Measurements from ENCODE around the gene PIGQ. TPM values are rescaled to one million over a fixed set of nuclear protein-coding genes. Genes with fewer than 3 reads are reported as not detected.

PIGQ gene
- total and polyA plus RNA-seq, 2 donors (not counting 1 experiment from before 2014, with no cell fraction given), result 11.2 to 22.3 TPM

DNA sequence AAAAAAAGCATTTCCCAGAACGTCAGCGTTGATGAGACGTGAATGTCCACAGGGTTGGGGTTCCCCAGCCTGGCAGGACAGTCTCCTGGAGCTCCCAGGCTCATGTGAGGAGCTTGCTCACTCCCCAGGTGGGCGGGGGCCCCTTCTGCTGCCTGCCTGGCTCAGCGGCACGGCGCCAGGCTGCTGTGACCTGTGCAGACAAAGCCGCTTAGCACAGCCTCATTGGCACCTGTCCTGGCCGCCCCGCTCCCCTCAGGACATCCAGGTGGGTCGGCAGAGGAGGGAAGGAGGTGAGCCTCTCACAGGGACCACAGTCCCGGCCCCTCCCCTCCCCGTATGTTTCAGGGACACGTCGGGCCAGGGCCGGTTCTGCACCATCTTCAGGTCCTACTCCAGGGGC lies 48.1 kb downstream of the PIGQ start:
- Histone ChIP-seq H3K4me3 (replicated peaks in 1 of 4; ENCODE audit: control extremely low read depth in 1 of 4, insufficient read depth in 1 of 4, low read depth in 3 of 4, low read length in 4 of 4) (no peak overlapping the region), H3K9me3 (ENCODE audit: control insufficient read depth, insufficient read depth, low read depth, low read length) (no peaks in the 10 kb centered on the region), H3K36me3 (ENCODE audit: control insufficient read depth, insufficient read depth, low read length) (no peaks in the 10 kb centered on the region), H2AFZ (ENCODE audit: low read length) (no peak overlapping the region), H3K27me3 (ENCODE audit: control insufficient read depth, insufficient read depth, low read length) (no peaks in the 10 kb centered on the region), H3K79me2 (ENCODE audit: control insufficient read depth, insufficient read depth, low read length) (no peaks in the 10 kb centered on the region), H3K27ac (ENCODE audit: insufficient read depth, low read length) (no peak overlapping the region), H3K4me2 (ENCODE audit: extremely low read depth, insufficient read depth, low read length) (no peak overlapping the region), H4K20me1 (ENCODE audit: control insufficient read depth, extremely low read depth, insufficient read depth, low read length) (no peaks in the 10 kb centered on the region), H3K9ac (ENCODE audit: insufficient read depth, low read length) (no peak overlapping the region), H3K4me1 (ENCODE audit: control insufficient read depth, extremely low read depth, insufficient read depth, low read length) (peaks cover 6% of the 10 kb centered on the region)
- no peak for DNase-seq (ENCODE audit: low read depth in 2 of 2)
- TF ChIP-seq, protein P1, sequence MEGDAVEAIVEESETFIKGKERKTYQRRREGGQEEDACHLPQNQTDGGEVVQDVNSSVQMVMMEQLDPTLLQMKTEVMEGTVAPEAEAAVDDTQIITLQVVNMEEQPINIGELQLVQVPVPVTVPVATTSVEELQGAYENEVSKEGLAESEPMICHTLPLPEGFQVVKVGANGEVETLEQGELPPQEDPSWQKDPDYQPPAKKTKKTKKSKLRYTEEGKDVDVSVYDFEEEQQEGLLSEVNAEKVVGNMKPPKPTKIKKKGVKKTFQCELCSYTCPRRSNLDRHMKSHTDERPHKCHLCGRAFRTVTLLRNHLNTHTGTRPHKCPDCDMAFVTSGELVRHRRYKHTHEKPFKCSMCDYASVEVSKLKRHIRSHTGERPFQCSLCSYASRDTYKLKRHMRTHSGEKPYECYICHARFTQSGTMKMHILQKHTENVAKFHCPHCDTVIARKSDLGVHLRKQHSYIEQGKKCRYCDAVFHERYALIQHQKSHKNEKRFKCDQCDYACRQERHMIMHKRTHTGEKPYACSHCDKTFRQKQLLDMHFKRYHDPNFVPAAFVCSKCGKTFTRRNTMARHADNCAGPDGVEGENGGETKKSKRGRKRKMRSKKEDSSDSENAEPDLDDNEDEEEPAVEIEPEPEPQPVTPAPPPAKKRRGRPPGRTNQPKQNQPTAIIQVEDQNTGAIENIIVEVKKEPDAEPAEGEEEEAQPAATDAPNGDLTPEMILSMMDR (conservative IDR thresholded peaks at IDR 0.05 in 1 of 2, IDR thresholded peaks at IDR 0.05 in 1 of 2; ENCODE audit: low read depth in 1 of 2, low read length in 2 of 2), result no peak
- no peak for TF ChIP-seq EZH2 (IDR thresholded peaks at IDR 0.05; ENCODE audit: low read length, missing control alignments)

DNA sequence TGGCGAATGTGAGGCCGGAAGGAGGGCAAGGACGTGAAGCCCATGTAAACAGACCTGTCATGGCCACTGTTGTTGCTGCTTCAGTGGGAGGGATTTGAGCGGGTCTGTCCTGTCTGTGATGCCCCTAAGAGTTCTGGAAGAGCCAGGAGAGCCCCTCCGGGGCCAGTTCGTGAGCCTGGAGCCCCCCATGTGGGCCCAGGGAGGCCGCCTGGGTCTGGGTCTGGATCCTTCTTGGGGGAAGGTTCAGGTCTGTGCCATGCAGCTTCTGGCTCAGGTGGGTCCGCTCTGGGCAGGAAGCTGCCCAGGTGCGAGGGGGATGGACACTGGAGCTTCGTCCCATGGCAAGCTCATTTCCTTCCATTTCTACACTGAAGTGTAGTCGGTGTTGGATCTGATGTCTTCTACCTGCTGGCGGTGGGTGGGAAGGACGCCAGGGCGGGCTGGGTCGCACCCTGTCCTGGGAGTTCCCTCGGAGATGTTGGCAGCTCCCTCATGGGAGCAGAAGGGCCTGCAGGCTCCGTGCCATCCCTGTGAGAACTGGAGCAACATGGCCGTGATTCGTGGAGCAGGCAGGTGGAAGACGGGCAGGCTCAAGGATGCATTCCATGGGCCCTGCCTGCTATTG lies 49.8 kb downstream of the PIGQ start:
- H4K20me1 ChIP-seq (ENCODE audit: control insufficient read depth, extremely low read depth, insufficient read depth, low read length), result no peaks in the 10 kb centered on the region
- no peak overlapping the region for H3K9ac ChIP-seq (ENCODE audit: insufficient read depth, low read length)
- no peaks in the 10 kb centered on the region for H3K27me3 ChIP-seq (ENCODE audit: control insufficient read depth, insufficient read depth, low read length)
- peaks cover 6% of the 10 kb centered on the region for H3K4me1 ChIP-seq (ENCODE audit: control insufficient read depth, extremely low read depth, insufficient read depth, low read length)
- no peak overlapping the region for H2AFZ ChIP-seq (ENCODE audit: low read length)
- no peak for TF ChIP-seq EZH2 (IDR thresholded peaks at IDR 0.05; ENCODE audit: low read length, missing control alignments)
- TF ChIP-seq, protein P1 (conservative IDR thresholded peaks at IDR 0.05 in 1 of 2, IDR thresholded peaks at IDR 0.05 in 1 of 2; ENCODE audit: low read depth in 1 of 2, low read length in 2 of 2), result no peak
- H3K27ac ChIP-seq (ENCODE audit: insufficient read depth, low read length), result no peak overlapping the region
- H3K79me2 ChIP-seq (ENCODE audit: control insufficient read depth, insufficient read depth, low read length), result no peaks in the 10 kb centered on the region
- no peaks in the 10 kb centered on the region for H3K9me3 ChIP-seq (ENCODE audit: control insufficient read depth, insufficient read depth, low read depth, low read length)
- H3K4me3 ChIP-seq (replicated peaks in 1 of 4; ENCODE audit: control extremely low read depth in 1 of 4, insufficient read depth in 1 of 4, low read depth in 3 of 4, low read length in 4 of 4), result no peak overlapping the region
- H3K4me2 ChIP-seq (ENCODE audit: extremely low read depth, insufficient read depth, low read length), result no peak overlapping the region
- no peak for DNase-seq (ENCODE audit: low read depth in 2 of 2)
- H3K36me3 ChIP-seq (ENCODE audit: control insufficient read depth, insufficient read depth, low read length), result no peaks in the 10 kb centered on the region

DNA sequence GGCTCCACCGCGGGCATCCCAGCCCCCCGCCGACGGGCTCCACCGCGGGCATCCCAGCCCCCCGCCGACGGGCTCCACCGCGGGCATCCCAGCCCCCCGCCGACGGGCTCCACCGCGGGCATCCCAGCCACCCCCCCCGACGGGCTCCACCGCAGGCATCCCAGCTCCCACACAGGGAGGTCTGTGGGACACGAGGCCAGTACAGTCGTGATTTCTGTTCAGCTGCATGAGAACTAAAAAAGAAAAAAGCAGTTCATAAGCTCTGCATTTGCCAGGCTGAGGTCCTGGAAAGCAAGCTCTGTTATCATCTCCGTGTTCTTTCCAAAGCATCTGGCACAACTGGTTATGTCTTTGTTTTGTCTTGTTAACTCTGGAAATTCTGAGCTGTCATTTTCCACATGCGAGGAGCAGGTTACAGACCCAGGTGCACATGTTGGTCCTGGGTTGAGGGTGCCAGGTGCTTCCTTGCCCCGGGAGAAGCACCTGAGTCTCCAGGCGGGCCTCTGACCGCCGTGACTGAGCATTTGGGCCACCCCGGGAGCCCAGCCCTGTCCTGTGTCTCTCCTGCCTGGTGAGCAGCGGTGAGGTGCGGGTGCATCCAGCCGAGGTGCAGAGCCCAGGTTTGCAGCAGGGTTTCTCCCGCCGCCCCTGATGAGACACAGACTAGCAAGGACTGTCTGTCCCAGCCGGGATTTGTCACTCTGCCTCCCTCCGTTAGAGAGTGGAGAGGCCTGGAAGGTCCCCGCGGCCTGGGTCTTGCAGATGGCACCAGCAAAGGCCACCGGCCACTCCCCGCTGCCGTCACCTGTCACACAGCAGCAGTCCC lies 51.1 kb downstream of the PIGQ start:
- no peak overlapping the region for H3K27ac ChIP-seq (ENCODE audit: insufficient read depth, low read length)
- no peak for DNase-seq (ENCODE audit: low read depth in 2 of 2)
- no peaks in the 10 kb centered on the region for H3K27me3 ChIP-seq (ENCODE audit: control insufficient read depth, insufficient read depth, low read length)
- no peak overlapping the region for H3K9ac ChIP-seq (ENCODE audit: insufficient read depth, low read length)
- no peaks in the 10 kb centered on the region for H3K9me3 ChIP-seq (ENCODE audit: control insufficient read depth, insufficient read depth, low read depth, low read length)
- H4K20me1 ChIP-seq (ENCODE audit: control insufficient read depth, extremely low read depth, insufficient read depth, low read length), result no peaks in the 10 kb centered on the region
- H3K4me3 ChIP-seq (replicated peaks in 1 of 4; ENCODE audit: control extremely low read depth in 1 of 4, insufficient read depth in 1 of 4, low read depth in 3 of 4, low read length in 4 of 4), result no peak overlapping the region
- TF ChIP-seq, protein P1 (conservative IDR thresholded peaks at IDR 0.05 in 1 of 2, IDR thresholded peaks at IDR 0.05 in 1 of 2; ENCODE audit: low read depth in 1 of 2, low read length in 2 of 2), result no peak
- no peak for TF ChIP-seq EZH2 (IDR thresholded peaks at IDR 0.05; ENCODE audit: low read length, missing control alignments)
- peaks cover 6% of the 10 kb centered on the region for H3K4me1 ChIP-seq (ENCODE audit: control insufficient read depth, extremely low read depth, insufficient read depth, low read length)
- no peaks in the 10 kb centered on the region for H3K36me3 ChIP-seq (ENCODE audit: control insufficient read depth, insufficient read depth, low read length)
- H3K4me2 ChIP-seq (ENCODE audit: extremely low read depth, insufficient read depth, low read length), result no peak overlapping the region
- no peak overlapping the region for H2AFZ ChIP-seq (ENCODE audit: low read length)
- H3K79me2 ChIP-seq (ENCODE audit: control insufficient read depth, insufficient read depth, low read length), result no peaks in the 10 kb centered on the region
